SHP77 (cell line): Measurements from ENCODE around the gene C5AR2.
"Not testable (repeated sequence)": the region's sequence is repeated elsewhere in the genome, so short reads cannot be mapped to it uniquely, and the experiment has no call there.

Source experiments
- DNase-seq, 2 experiments: peaks; one replicate each; lab custom pipeline; 2025; lab: John Stamatoyannopoulos, UW

The C5AR2 gene

GRCh38 chr19:47363758-47364531 lies 32.0 kb downstream of the C5AR2 start:
- no peak for DNase-seq

- DNase-seq, result not testable (repeated sequence)
Measured at GRCh38 chr19:47365455-47365854, 33.5 kb downstream of the C5AR2 start.

- no peak for DNase-seq
Measured at GRCh38 chr19:47370045-47370611, 38.2 kb downstream of the C5AR2 start.

- DNase-seq, result no peak
Measured at GRCh38 chr19:47371261-47371660, 39.3 kb downstream of the C5AR2 start.

DNA sequence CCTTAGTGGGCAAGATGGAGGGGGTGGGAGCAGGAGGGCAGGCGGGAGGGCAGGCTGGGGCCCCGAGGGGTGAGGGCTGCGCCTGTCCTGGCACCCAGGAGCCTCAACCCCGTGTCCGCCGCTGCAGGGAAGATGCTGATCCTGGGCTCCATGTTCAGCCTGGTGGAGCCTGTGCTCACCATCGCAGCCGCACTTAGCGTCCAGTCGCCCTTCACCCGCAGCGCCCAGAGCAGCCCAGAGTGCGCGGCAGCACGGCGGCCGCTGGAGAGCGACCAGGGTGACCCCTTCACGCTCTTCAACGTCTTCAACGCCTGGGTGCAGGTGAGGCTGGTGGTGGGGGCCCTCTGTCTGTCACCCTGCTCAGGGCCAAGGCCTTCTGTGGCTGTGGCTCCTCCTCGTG lies 40.6 kb downstream of the C5AR2 start:
- no peak for DNase-seq

GRCh38 chr19:47373246-47374240 lies 41.6 kb downstream of the C5AR2 start:
- no peak for DNase-seq

- no peak for DNase-seq
Measured at GRCh38 chr19:47374876-47375693, 43.1 kb downstream of the C5AR2 start.

DNA sequence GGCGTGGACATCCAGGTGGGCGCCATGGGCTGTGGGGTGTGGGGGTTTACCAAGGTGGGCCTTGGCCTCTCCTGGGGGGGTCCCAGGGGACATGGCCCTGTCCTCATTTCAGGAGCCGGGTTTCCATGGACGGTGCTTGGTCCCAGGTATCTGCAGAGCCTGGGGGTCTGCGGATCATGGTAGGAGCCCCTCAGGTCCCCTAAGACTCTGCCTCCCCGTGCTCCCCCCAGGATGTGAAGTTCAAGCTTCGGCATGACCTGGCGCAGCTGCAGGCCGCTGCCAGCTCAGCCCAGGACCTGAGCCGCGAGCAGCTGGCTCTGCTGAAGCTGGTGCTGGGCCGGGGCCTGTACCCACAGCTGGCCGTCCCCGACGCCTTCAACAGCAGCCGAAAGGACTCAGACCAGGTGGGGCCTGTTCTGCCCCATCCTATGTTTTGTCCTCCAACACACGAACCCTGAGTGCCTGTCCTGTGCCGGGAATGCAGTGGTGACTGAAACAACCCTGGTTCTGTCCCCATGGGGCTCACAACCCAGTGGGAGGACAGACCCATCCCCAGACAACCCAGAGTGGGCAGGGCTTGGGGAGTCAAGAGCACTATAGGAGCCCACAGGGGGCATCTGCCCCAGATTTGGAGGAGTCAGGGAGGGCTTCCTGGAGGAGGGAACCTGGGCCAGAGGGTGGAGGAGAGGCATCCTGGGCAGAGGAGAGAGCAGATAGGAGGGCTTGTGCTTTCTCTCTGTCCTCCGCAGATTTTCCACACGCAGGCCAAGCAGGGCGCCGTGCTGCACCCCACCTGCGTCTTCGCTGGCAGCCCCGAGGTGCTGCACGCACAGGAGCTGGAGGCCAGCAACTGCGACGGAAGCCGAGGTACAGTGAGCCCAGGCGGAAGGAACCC lies 44.0 kb downstream of the C5AR2 start:
- no peak for DNase-seq

GRCh38 chr19:47376589-47377144 lies 44.7 kb downstream of the C5AR2 start:
- DNase-seq, result no peak

- DNase-seq, result no peak
Measured at GRCh38 chr19:47377208-47377701, 45.3 kb downstream of the C5AR2 start.

DNA sequence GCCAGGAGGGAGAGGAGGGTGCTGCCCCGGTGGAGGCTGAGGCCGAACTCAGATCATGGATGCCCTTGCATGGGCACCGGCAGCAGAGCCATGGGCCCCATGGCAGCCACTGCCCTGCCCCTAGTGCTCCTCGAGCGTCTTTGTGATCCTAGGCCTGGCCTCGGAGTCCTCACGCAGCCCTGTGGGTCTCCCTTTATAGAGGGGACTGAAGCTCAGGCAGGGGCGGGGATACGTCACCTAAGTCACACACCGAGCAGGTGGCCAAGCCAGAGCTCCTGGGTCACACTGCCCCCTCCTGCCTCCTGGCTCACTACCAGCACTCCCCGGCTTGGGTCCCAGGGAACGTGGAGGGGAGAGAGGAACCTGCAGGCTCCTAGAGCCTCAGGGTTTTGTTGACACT lies 45.8 kb downstream of the C5AR2 start:
- DNase-seq, result no peak

GRCh38 chr19:47378246-47378645 lies 46.3 kb downstream of the C5AR2 start:
- DNase-seq, result no peak

GRCh38 chr19:47379381-47379938 lies 47.5 kb downstream of the C5AR2 start:
- no peak for DNase-seq

DNA sequence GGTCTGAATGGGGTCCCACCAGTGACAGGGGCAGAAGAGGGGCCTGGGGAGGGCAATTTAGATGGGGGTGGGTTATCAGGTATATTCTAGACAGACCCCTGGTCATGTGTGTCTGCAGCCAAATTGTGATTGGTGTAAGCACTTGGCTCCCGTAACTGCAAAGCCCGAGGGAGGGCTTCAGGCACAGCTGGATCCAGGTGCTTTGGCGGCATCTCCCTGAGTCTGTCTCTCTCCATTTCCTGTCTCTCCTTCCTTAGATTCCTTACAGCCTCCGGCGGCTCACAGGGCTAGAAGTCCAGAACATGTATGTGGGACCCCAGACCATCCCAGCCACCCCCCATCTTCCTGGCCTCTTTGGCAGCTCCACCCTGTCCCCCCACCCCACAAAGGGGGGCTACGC lies 48.6 kb downstream of the C5AR2 start:
- DNase-seq, result no peak

GRCh38 chr19:47381121-47381520 lies 49.1 kb downstream of the C5AR2 start:
- DNase-seq, result no peak

DNA sequence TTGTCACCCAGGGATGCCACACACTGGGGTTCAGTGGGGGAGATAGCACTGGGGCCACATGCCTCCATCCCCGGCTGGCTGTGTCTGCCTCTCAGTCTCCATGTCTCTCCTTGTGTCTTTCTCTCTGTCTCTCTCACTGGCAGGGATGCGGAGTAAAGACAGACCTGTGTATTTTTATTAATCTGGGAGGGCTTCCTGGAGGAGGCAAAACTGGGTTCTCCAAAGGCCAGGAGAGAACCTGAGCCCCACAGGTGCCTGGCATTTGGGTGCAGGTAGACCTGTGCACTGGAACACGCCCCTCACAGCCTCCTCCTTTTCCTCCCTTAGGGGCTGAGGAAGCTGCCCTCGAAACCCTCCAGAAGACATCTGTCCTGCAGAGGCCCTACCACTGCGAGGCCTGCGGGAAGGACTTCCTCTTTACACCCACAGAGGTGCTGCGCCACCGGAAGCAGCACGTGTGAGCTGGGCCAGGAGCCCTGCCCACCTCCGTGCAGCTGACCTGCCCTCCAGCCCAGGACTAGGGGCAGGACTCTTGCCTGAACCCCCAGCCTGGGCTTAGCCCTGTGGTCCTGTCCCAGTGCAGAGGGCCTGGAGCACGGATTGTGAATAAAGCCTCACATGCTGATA lies 49.8 kb downstream of the C5AR2 start:
- DNase-seq, result no peak

GRCh38 chr19:47383890-47384289 lies 51.9 kb downstream of the C5AR2 start:
- DNase-seq, result not testable (repeated sequence)

GRCh38 chr19:47384533-47384932 lies 52.6 kb downstream of the C5AR2 start:
- not testable (repeated sequence) for DNase-seq

DNA sequence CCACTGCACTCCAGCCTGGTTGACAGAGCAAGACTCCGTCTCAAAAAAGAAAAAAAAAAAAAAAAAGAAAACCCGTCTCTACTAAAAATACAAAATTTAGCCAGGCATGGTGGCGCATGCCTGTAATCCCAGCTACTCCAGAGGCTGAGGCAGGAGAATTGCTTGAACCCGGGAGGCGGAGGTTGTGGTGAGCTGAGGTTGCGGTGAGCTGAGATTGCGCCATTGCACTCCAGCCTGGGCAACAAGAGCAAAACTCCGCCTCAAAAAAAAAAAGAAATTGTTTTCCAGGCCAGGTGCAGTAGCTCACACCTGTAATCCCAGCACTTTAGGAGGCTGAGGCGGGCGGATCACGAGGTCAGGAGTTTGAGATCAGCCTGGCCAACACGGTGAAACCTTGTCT lies 54.6 kb downstream of the C5AR2 start:
- DNase-seq, result not testable (repeated sequence)
